Measurements from ENCODE around the gene RTCA.
"Not testable (repeated sequence)": the region's sequence is repeated elsewhere in the genome, so short reads cannot be mapped to it uniquely, and the experiment has no call there.

RTCA gene

GRCh38 chr1:100284591-100284990, 18.6 kb downstream of the RTCA start:
- Histone ChIP-seq H3K36me3 (ENCODE audit: insufficient read depth, low read length) (peaks cover 35% of the 10 kb centered on the region), H3K4me1 (ENCODE audit: control insufficient read depth, insufficient read depth, low read length, unreplicated experiment) (no peaks in the 10 kb centered on the region), H3K79me2 (ENCODE audit: control insufficient read depth, insufficient read depth, low read length, unreplicated experiment) (peaks cover 2% of the 10 kb centered on the region)

GRCh38 chr1:100287162-100287561, 21.1 kb downstream of the RTCA start:
- peaks cover 29% of the 10 kb centered on the region for H3K36me3 ChIP-seq (ENCODE audit: insufficient read depth, low read length)
- H2AFZ ChIP-seq (ENCODE audit: low read length, unreplicated experiment): no peak overlapping the region
- no peaks in the 10 kb centered on the region for H3K27me3 ChIP-seq (ENCODE audit: insufficient read depth, low read length)
- no peaks in the 10 kb centered on the region for H3K4me1 ChIP-seq (ENCODE audit: control insufficient read depth, insufficient read depth, low read length, unreplicated experiment)
- H3K27ac ChIP-seq (ENCODE audit: low read depth, low read length): no peak overlapping the region
- peaks cover 2% of the 10 kb centered on the region for H3K79me2 ChIP-seq (ENCODE audit: control insufficient read depth, insufficient read depth, low read length, unreplicated experiment)
- no peak overlapping the region for H3K4me3 ChIP-seq (ENCODE audit: low read depth, low read length)

More at GRCh38 chr1:100284591-100284990, 18.6 kb downstream of the RTCA start:
- H3K27me3 ChIP-seq (ENCODE audit: insufficient read depth, low read length): no peaks in the 10 kb centered on the region
- H2AFZ ChIP-seq (ENCODE audit: low read length, unreplicated experiment): no peak overlapping the region
- H3K4me3 ChIP-seq (ENCODE audit: low read depth, low read length): no peak overlapping the region
- H3K27ac ChIP-seq (ENCODE audit: low read depth, low read length): no peak overlapping the region

GRCh38 chr1:100290291-100290690, 24.3 kb downstream of the RTCA start:
- no peaks in the 10 kb centered on the region for H3K27me3 ChIP-seq (ENCODE audit: insufficient read depth, low read length)
- peaks cover 24% of the 10 kb centered on the region for H3K36me3 ChIP-seq (ENCODE audit: insufficient read depth, low read length)
- no peak overlapping the region for H3K27ac ChIP-seq (ENCODE audit: low read depth, low read length)
- H2AFZ ChIP-seq (ENCODE audit: low read length, unreplicated experiment): no peak overlapping the region
- H3K4me1 ChIP-seq (ENCODE audit: control insufficient read depth, insufficient read depth, low read length, unreplicated experiment): no peaks in the 10 kb centered on the region
- no peak overlapping the region for H3K4me3 ChIP-seq (ENCODE audit: low read depth, low read length)
- peaks cover 2% of the 10 kb centered on the region for H3K79me2 ChIP-seq (ENCODE audit: control insufficient read depth, insufficient read depth, low read length, unreplicated experiment)

GRCh38 chr1:100292711-100293110, 26.7 kb downstream of the RTCA start:
- no peaks in the 10 kb centered on the region for H3K79me2 ChIP-seq (ENCODE audit: control insufficient read depth, insufficient read depth, low read length, unreplicated experiment)
- H3K27me3 ChIP-seq (ENCODE audit: insufficient read depth, low read length): no peaks in the 10 kb centered on the region
- no peaks in the 10 kb centered on the region for H3K4me1 ChIP-seq (ENCODE audit: control insufficient read depth, insufficient read depth, low read length, unreplicated experiment)
- no peak overlapping the region for H3K4me3 ChIP-seq (ENCODE audit: low read depth, low read length)
- H3K27ac ChIP-seq (ENCODE audit: low read depth, low read length): no peak overlapping the region
- no peak overlapping the region for H2AFZ ChIP-seq (ENCODE audit: low read length, unreplicated experiment)
- H3K36me3 ChIP-seq (ENCODE audit: insufficient read depth, low read length): peaks cover 10% of the 10 kb centered on the region

GRCh38 chr1:100296140-100296539, 30.1 kb downstream of the RTCA start:
- H3K27ac ChIP-seq (ENCODE audit: low read depth, low read length): no peak overlapping the region
- H3K4me3 ChIP-seq (ENCODE audit: low read depth, low read length): no peak overlapping the region
- H3K79me2 ChIP-seq (ENCODE audit: control insufficient read depth, insufficient read depth, low read length, unreplicated experiment): no peaks in the 10 kb centered on the region
- H2AFZ ChIP-seq (ENCODE audit: low read length, unreplicated experiment): no peak overlapping the region
- no peaks in the 10 kb centered on the region for H3K27me3 ChIP-seq (ENCODE audit: insufficient read depth, low read length)
- peaks cover 3% of the 10 kb centered on the region; the same call in 1 of the 2 replicates for H3K36me3 ChIP-seq (ENCODE audit: insufficient read depth, low read length)
- H3K4me1 ChIP-seq (ENCODE audit: control insufficient read depth, insufficient read depth, low read length, unreplicated experiment): no peaks in the 10 kb centered on the region

GRCh38 chr1:100296997-100297396, 31.0 kb downstream of the RTCA start:
- not testable (repeated sequence) for H3K79me2 ChIP-seq (ENCODE audit: control insufficient read depth, insufficient read depth, low read length, unreplicated experiment); H3K36me3 ChIP-seq (ENCODE audit: insufficient read depth, low read length)

GRCh38 chr1:100298512-100298911, 32.5 kb downstream of the RTCA start:
- H3K27ac ChIP-seq (ENCODE audit: low read depth, low read length): no peak overlapping the region
- H3K79me2 ChIP-seq (ENCODE audit: control insufficient read depth, insufficient read depth, low read length, unreplicated experiment): no peaks in the 10 kb centered on the region
- no peaks in the 10 kb centered on the region for H3K4me1 ChIP-seq (ENCODE audit: control insufficient read depth, insufficient read depth, low read length, unreplicated experiment)
- 0 out of 2 replicates have a peak, but pooled peaks cover 2% of the 10 kb centered on the region for H3K36me3 ChIP-seq (ENCODE audit: insufficient read depth, low read length)
- H3K4me3 ChIP-seq (ENCODE audit: low read depth, low read length): no peak overlapping the region
- H2AFZ ChIP-seq (ENCODE audit: low read length, unreplicated experiment): no peak overlapping the region
- no peaks in the 10 kb centered on the region for H3K27me3 ChIP-seq (ENCODE audit: insufficient read depth, low read length)

More at GRCh38 chr1:100296997-100297396, 31.0 kb downstream of the RTCA start:
- not testable (repeated sequence) for H2AFZ ChIP-seq (ENCODE audit: low read length, unreplicated experiment); H3K27me3 ChIP-seq (ENCODE audit: insufficient read depth, low read length); H3K27ac ChIP-seq (ENCODE audit: low read depth, low read length); H3K4me1 ChIP-seq (ENCODE audit: control insufficient read depth, insufficient read depth, low read length, unreplicated experiment); H3K4me3 ChIP-seq (ENCODE audit: low read depth, low read length)

GRCh38 chr1:100299521-100300222, 33.7 kb downstream of the RTCA start:
- no peak overlapping the region for H3K4me3 ChIP-seq (ENCODE audit: low read depth, low read length)
- no peak overlapping the region for H3K27ac ChIP-seq (ENCODE audit: low read depth, low read length)
- H3K4me1 ChIP-seq (ENCODE audit: control insufficient read depth, insufficient read depth, low read length, unreplicated experiment): no peaks in the 10 kb centered on the region
- no peak overlapping the region for H2AFZ ChIP-seq (ENCODE audit: low read length, unreplicated experiment)
- H3K79me2 ChIP-seq (ENCODE audit: control insufficient read depth, insufficient read depth, low read length, unreplicated experiment): no peaks in the 10 kb centered on the region
- H3K27me3 ChIP-seq (ENCODE audit: insufficient read depth, low read length): no peaks in the 10 kb centered on the region
- no peaks in the 10 kb centered on the region for H3K36me3 ChIP-seq (ENCODE audit: insufficient read depth, low read length)

GRCh38 chr1:100300691-100301090, 34.7 kb downstream of the RTCA start:
- Histone ChIP-seq H3K4me1 (ENCODE audit: control insufficient read depth, insufficient read depth, low read length, unreplicated experiment) (no peaks in the 10 kb centered on the region), H3K36me3 (ENCODE audit: insufficient read depth, low read length) (no peaks in the 10 kb centered on the region), H2AFZ (ENCODE audit: low read length, unreplicated experiment) (no peak overlapping the region), H3K27ac (ENCODE audit: low read depth, low read length) (no peak overlapping the region), H3K79me2 (ENCODE audit: control insufficient read depth, insufficient read depth, low read length, unreplicated experiment) (no peaks in the 10 kb centered on the region), H3K27me3 (ENCODE audit: insufficient read depth, low read length) (no peaks in the 10 kb centered on the region), H3K4me3 (ENCODE audit: low read depth, low read length) (no peak overlapping the region)

GRCh38 chr1:100302739-100303138, 36.7 kb downstream of the RTCA start:
- Histone ChIP-seq H3K27me3 (ENCODE audit: insufficient read depth, low read length) (no peaks in the 10 kb centered on the region), H3K36me3 (ENCODE audit: insufficient read depth, low read length) (no peaks in the 10 kb centered on the region), H3K4me1 (ENCODE audit: control insufficient read depth, insufficient read depth, low read length, unreplicated experiment) (no peaks in the 10 kb centered on the region), H3K27ac (ENCODE audit: low read depth, low read length) (no peak overlapping the region), H2AFZ (ENCODE audit: low read length, unreplicated experiment) (no peak overlapping the region), H3K79me2 (ENCODE audit: control insufficient read depth, insufficient read depth, low read length, unreplicated experiment) (no peaks in the 10 kb centered on the region), H3K4me3 (ENCODE audit: low read depth, low read length) (no peak overlapping the region)

GRCh38 chr1:100304227-100304626, 38.2 kb downstream of the RTCA start:
- Histone ChIP-seq H3K36me3 (ENCODE audit: insufficient read depth, low read length) (no peaks in the 10 kb centered on the region), H3K27ac (ENCODE audit: low read depth, low read length) (no peak overlapping the region), H3K27me3 (ENCODE audit: insufficient read depth, low read length) (no peaks in the 10 kb centered on the region), H3K79me2 (ENCODE audit: control insufficient read depth, insufficient read depth, low read length, unreplicated experiment) (no peaks in the 10 kb centered on the region), H3K4me3 (ENCODE audit: low read depth, low read length) (no peak overlapping the region), H2AFZ (ENCODE audit: low read length, unreplicated experiment) (no peak overlapping the region), H3K4me1 (ENCODE audit: control insufficient read depth, insufficient read depth, low read length, unreplicated experiment) (no peaks in the 10 kb centered on the region)
